Measurements from ENCODE around the gene TGFBR2.

The TGFBR2 gene

DNA sequence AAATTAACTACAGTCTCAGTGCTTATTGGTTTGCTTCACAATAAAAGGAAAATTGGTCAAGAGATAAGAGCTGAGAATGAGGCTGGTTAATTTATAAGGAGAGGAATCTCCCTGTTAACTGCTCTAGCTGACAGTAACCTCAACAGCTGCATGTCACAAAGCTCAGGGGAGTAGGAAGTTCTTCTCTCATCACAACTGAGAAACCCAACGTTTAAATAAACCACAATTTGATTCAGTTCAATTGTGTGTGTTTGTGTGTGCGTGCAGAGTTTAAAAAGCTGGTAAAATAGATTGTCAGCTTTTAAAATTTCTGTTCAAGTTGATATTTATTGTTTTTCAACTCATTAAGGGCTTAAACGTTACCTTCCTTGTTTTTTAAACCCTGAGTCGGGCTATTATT, 3.5 kb upstream of the TGFBR2 start:
- no peak for DNase-seq (ENCODE audit: low read depth)

DNA sequence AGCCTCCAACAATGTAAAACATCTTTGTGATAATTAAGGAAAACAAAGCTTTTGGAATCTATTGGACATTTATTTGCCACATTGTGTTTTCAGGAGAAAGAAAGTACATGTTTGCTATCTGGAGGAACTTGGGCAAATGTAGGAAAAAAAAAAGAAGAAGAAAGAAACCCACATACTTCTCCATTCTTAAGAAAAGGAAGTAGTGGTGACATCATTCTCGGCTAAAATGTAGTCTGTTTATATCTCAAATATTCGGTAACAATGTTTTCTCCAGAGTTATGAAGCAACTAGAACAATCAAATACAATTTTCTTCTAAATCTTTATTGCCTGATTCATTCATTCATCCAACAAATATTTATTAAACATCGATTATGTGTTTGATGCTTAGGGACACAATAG, 2.3 kb upstream of the TGFBR2 start:
- no peak for DNase-seq (ENCODE audit: low read depth)

DNA sequence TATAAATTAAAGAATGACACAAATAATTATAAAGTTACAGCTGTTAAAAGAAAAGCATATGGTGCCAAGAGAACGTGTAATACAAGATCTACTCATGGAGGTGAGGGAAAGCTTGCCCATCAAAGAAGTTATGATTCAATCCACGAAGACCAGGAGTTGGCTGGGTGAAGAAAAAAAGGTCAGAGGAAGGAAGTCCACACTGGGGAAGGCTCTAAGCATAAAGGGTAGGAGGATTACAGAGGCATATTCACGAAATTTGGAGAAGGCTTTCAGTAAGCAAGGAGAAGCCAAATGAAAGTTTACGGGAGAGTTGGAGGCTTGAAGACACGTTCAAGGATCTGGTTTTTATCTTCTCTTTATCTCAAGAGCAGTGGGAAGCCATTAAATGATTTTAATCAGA, 1.8 kb upstream of the TGFBR2 start:
- no peak for DNase-seq (ENCODE audit: low read depth)

DNA sequence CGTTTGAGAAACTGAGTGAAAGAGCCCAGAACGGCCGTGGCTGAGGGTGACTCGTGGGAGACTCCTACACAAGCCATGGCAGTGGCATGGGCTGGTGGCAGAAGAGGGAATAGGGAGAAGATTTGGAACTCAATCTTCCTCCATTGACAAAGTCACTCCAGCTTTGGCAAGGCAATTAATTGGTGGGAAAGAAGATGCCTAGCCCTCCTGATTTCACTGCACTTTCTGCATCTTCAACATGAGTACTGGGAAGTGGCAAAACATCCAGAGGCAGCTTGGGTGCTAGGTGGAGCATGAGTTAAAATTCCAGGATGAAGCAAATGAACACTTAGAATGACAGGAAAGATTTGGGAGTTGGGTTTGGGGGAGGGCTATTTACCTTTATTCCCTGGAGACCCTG, 1.4 kb upstream of the TGFBR2 start:
- no peak for DNase-seq (ENCODE audit: low read depth)

DNA sequence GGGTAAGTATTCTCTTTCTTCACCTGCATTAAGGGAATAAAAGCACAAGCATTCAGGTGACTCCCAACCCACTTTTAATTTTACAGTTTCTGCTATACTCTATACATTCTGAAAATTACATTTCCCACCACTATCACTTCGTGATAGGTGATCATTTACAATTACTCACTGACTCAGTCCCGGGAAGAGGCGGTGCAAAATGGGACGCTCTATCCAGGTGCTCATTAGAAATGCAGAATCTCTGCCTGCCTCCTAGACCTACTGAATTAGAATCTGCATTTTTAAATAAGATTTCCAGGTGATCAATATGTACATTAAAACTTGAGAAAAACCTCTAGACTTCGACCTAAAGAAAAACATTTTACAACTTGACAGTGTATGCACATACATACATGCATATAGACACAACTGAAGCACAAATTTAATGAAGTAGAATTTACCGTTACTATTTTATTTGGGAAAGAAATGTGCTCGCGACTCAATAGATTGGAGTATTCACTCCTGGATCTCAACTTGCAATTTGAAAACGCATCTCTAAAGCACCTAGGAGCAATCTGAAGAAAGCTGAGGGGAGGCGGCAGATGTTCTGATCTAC, 598 bp upstream of the TGFBR2 start:
- DNase-seq (ENCODE audit: low read depth) = no peak

DNA sequence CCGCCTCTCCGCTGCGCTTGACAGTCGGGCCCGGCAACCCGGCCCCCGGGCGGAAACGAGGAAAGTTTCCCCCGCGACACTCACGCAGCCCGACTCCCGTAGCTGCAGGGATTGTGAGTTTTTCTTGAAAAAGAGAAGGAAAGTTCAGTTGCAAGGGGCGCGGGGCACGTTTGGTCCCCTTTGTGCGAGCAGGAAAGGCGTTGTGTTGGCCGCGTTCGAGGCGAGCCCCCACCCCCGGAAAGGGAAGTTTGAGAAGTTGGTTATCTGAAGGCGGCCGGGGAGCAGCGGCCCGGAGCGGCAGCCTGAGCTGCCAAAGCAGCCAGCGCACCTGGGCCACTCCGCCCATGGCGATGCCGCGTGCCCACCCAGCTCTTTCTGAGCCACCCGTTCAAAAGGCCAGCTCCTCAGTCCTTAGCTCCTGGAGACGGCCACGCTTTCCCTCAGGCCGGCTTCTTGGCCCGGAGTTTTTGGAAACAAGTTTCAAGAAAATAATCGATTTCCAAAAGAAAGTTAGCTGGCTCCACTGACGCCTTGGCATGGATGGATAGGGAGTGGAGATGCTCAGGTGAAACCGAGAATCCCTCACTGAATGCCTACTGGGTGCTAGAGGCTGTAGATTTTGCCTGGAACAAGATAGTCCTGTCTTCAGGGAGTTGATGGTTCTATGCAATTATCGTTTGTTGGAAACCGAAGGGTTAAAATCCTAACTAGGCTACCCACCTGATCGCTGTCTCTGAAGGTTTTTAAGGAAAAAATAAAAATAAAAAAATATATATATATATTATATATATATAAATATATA, 832 bp downstream of the TGFBR2 start:
- DNase-seq (ENCODE audit: low read depth) = peak; percentile 48

DNA sequence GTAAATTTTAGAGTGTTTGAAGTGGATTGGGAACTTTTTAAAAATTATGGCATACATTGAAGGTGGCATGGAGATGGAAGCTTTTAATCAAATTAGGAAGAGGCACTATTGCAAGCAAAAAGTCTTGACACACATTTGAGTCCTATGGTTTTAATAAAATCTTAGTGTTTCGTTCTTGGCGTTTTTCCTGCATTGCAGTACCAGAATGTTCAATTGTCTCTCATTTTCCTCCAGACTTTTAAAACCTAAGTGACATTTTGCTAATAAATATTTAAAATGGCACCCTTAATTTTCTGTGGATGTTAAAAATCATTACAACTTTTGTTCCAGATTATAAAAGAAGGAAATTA, 2.2 kb downstream of the TGFBR2 start:
- DNase-seq (ENCODE audit: low read depth) = no peak

DNA sequence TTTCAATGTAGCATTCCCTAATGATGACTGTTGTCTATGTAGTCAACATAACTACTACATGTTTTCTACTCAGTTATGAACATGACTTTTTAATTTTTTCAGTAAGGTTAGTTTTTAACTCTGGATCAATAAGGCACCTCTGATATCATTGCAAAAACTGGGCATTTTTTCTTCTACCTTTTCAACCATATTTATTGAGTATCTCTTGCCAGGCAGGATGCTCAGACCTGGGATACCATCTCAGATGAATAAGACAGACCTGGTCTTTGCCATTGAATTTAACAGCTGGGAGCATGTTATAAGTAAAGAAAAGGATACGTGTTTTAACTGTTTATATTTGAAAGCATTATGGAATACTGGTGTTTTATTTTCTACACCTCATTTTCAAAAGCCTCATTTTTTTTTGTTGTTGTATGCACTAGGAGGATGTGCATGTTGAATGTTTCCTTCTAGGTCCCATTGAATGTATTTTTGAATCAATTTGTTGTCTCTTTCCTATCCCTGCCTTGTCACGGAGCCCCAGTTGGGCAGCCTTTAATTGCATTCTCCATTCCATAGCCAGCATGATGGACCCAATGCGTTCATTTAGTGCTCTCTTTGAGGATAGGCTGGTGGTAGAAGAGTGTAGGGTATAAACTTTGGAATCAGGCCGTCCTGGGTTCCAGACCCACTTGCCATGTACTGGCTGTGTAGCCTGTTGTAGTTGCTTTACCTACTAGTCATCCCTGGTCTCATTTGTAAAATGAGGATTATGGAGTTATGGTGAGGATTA, 3.7 kb downstream of the TGFBR2 start:
- DNase-seq (ENCODE audit: low read depth) = no peak

DNA sequence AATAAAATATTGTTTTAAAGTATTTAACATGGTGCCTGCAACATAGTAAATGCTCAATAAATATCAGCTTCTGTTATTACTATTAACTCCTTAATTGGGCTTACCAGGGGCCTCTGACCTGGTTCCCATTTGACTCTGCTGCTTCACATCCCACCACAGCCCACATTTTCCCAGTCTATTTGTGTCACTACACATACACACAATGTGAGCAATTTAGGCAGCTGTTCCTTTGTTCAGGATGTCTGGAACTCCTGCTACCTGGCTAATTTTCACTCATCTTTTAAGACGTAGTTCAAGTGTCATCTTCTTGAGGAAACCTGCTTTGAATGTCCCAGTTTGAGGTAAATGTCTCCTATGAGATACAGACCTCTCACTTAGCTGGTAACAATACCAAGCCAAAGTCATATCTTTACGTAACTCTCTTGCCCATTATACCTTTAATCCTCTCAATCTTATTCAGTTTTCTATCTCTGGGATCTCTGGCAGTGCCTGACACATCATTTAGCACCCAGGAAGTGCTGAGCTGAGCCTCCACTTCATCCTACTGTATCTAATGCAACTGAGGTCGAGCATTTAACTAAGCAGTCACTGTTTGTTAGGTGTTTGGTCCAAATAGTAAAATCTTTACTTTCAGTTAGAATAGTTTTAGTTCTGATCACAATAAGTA, 4.4 kb downstream of the TGFBR2 start:
- no peak for DNase-seq (ENCODE audit: low read depth)

DNA sequence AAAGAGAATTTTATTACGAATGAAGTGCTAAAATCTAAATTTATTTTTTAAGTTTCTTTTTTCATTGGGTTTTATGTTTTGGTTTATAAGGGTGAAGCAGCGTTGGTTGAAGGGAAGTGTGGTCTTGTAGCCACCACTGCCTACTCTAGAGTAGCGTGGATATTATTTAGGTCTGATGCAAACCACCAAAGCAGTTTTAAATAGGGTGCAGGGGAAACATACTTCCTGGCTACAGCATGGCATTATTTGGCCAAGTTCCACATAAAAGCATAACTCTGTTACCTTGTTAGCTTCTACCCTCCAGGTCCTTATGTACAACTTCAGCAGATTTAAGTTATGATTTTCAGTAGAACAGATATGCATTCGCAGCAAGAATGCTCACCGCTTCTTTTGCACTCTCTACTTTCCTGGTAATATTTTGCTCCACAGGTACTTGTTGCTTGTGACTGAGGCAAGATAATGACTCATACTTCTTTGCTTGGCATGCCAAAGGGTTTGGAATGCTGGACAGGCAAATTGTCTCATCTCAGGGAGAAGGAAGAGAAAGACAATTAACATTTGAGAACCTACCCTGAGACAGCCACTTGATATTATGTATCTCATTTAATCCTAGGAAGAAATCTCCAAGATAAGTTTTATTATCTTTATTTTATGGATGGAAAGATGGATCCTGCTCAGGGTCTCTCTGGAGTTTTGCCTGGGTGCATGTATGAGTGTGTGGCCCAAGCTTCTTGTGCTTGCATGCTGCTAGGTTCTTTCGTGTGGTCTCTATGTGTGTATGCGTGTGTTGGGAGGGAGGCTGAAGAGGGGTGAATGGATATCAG, 5.4 kb downstream of the TGFBR2 start:
- DNase-seq (ENCODE audit: low read depth) = no peak

DNA sequence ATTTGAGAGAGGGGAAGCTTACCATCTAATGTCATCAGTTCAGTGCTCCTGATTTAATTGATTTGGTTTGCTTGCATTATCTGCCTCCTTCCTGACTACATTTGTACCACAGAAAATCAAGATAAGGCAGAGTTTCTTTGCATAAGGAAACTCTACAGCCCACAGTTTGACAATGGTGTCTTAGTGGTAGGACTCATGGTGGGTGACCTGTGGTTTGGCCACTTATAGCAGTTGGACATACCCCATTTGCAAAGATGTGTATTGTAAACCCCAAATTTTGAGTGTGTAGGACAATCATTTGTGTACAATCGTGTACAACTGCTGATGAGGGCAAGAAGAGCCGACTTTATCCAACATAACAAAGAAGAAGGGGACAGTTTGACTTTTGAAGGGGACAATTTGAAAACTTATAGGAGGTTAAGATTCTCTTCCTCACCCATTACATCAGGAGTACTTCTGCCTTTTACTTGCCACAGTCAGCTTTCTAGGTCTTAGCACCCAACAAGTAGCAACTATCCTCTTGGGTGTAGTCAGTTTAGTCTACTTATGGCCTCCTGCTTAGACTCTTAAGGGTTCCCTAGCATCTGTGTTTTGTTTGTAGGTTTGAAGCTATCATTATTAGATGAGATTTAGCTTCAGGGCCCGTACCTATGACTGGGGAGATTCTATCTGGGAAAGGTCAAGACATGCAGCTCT, 6.2 kb downstream of the TGFBR2 start:
- no peak for DNase-seq (ENCODE audit: low read depth)

DNA sequence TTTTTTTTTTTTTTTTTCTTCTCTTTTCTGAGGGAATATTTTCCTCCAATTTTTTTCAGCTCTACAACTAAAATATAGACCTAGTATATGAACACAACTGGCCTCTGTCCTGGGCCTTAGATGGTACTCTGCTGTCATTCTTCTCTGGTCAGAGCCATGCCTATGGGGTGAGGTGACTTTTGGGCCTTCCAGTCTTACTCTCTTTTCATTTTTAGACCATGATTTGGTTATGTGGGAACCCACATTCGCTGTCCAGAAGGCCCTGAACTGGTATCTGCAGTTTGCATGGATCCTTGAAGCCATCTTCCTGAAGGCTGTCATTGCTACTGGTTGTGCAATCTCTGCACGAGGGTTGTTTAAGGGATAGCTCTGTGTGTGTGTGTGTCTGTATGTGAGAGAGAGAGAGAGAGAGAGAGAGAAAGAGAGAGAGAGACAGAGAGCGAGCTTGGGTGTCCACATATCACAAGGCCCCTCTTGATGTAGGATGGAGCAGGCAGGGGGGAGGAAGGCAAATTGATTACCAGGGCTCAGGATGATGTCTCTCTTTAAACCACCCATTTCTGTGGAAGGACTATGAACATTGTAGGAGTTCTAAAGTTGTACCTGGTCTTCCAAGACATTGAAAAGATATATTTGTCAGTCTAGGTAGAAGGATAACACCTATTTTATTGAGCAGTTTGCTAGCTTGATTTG, 6.9 kb downstream of the TGFBR2 start:
- no peak for DNase-seq (ENCODE audit: low read depth)

DNA sequence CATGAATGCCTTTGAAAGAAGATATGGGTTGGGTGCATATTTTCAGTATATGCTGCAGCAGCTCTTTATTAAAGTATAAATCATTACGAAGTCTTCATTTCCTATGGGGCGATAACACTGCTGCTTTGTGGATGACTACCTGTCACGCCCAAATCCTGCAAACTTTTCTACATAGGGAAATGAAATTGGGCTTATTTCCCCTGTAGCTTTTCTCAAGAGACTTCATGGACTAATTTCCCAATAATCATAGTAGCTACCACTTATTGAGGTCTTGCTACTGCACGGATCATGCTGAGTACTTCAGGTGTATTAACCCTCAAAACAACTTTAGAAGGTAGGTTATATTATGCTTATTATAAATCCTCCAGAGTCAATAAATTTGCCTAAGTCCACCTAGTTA, 8.0 kb downstream of the TGFBR2 start:
- DNase-seq (ENCODE audit: low read depth) = no peak

DNA sequence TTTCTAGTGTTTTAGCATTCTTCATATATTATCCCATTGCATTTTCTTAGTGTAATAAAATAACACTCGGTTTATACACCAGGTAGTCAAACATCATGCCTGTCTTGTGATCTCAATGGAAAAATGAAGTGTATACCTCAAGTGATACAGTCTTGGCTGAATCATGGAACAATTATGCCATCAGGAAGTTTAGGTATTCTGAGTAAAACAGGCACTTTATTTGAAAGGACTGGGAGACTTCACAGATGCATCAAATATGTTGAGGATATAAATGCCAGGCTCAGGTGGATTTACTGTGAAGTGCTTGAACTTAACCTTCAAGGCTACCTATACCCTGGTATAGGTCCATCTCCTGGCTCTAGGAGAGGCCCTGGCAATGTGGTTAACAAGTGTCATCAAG, 8.5 kb downstream of the TGFBR2 start:
- DNase-seq (ENCODE audit: low read depth) = no peak

DNA sequence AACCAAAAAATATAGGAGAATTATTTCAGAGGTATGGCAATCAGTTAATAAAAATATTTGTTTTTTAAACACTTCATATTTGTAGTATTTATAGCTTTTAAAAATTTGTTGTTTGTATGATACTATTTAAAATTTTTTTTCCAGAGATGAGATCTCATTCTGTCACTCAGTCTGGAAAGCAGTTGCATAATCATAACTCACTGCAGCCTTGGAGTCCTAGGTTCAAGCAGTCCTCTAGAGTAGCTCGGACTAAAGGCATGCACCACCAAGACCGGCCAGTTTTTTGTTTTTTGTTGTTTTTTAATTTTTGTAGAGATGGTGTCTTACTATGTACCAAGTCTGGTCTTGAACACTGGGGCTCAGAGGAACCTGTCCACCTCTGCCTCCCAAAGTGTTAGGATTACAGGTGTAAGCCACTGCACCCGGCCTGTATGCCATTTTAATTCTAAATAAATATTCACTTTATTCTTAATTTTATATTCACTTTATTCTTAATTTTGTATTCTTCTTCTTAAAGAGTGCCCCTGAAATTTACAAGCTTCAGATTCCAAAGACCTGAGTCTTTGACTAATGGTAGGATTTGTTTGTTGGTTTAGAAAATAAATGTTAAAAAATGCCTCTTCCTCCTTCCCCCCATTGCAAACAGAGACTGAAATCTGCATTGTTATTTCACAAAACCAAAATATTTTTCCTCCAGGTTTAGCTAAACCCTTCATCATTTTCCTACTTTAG, 9.4 kb downstream of the TGFBR2 start:
- DNase-seq (ENCODE audit: low read depth) = no peak

DNA sequence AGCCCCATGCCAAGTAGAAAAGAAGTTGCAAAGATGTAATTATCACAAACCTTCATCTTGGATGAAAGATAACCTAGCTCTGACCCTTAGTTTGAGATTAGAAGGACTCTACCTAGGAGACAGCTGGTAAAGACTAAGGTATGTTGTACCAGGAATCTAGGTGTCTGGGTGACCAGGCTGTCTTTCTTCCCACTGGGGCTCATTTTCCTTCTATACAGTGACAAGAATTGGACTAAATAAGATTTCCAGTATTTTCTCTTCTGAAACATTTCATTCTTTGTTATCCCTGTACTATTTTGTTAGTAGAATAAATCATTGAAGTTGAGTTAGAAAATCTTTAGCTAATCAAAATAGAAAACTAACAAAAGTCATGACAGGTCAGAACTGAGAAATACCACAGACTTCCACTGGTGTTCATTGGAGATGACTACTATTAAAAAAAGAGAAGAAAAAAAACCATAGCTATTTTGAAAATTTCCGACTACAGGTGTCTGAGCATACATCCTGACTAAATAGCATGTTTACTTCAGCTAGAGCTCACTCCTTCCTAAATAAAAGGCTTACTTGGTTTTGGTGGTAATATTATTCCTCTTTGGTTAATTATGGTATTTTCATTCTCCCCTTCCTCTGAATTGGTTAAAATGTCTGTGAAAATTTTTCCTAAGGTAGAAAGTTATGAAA, 10.1 kb downstream of the TGFBR2 start:
- no peak for DNase-seq (ENCODE audit: low read depth)

DNA sequence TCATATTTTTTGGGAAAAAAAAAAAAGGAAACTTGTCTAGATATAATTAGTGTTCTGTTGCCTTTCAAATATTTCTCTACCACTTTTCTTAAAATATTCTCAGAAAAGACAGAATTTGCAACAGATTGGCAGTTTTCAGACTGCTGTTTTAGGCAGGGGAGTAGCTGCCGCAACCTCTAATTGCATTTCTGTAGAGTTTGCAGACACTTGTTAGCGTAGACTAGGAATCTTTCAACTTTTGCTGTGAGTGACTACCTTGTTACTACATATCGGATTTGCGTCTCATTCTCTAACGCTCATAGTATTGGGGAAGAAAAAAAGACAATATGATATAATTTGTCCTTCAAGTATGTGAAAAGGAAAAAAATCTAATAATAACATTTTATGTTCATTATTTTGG, 10.7 kb downstream of the TGFBR2 start:
- DNase-seq (ENCODE audit: low read depth) = no peak

DNA sequence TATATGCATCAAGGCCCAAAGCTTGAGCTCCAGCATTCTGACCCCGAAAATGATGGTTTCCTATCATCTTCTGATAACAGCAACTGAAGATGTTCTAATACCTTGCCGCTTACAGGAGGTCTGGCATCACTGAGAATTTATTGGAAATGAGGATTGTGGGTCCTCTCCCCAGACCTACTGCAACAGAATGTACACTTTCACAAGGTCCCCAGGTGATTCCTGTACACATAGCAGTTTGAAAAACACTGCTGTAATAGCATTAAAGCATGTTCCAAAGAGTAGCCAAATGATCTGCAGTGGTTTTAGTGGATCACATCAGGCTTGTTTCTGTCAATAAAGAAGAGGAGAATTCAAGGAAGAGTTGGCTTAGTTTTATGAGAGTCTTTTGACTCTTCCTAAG, 11.3 kb downstream of the TGFBR2 start:
- DNase-seq (ENCODE audit: low read depth) = no peak

DNA sequence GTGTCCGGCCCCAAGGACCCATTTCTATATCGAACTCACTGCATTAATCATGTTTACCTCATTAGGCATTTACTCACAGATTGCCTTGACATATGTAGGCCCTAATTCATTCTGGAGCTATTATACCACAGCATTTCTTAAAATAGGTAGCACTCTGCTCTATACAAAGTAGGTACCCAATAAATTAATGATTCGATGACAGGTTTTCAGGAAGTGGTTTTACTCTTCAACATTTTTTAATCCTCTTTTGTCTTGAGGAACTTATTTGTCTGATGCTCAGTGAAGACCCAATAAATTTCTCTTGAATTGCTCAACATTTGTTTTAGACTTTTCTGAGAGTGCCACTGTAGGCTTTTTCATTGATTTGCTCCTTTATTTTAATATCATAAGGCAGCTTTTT, 12.1 kb downstream of the TGFBR2 start:
- DNase-seq (ENCODE audit: low read depth) = no peak

Measured in stimulated activated CD8-positive, alpha-beta memory T cell treated with anti-CD3 and anti-CD28 coated beads, Interleukin-7, amount 100 ng/mL, for 24 hours (primary cell).